K562 (cell line): ENCODE measurements around the gene FUBP3. TPM values are rescaled to one million over a fixed set of nuclear protein-coding genes. Genes with fewer than 3 reads are reported as not detected.

ENCODE experiments used
- CBFA2T2 ChIP-seq: fragments of 450-650 bp; conservative IDR thresholded peaks from 2 replicates; pipeline ENCODE4 v1.6.1; 2017; ENCODE audit warnings: mild to moderate bottlenecking
- CBFB ChIP-seq: sonication (generic); formaldehyde crosslinking; IDR thresholded peaks from 2 replicates; pipeline ENCODE4 v1.4.0; 2020; ENCODE audit warnings: mild to moderate bottlenecking, missing genetic modification reagents
- CSDE1 ChIP-seq, 2 experiments: fragments of 450-650 bp; IDR thresholded peaks; 2 replicates each; pipeline ENCODE4 v1.6.1; 2016; ENCODE audit warnings: mild to moderate bottlenecking in 1 of 2
- E2F3 ChIP-seq: fragments of 250-450 bp; sonication (Bioruptor Pico); IDR thresholded peaks from 2 replicates; pipeline ENCODE4 v1.4.0; 2020; ENCODE audit warnings: mild to moderate bottlenecking
- ETS1 ChIP-seq: conservative IDR thresholded peaks from 2 replicates; pipeline ENCODE4 v1.6.1; 2011; ENCODE audit warnings: low read depth, mild to moderate bottlenecking, low read length; ENCODE audit not compliant: control insufficient read depth
- MCM3 ChIP-seq: fragments of 450-650 bp; IDR thresholded peaks from 2 replicates; pipeline ENCODE4 v1.6.1; 2016
- RBBP5 ChIP-seq: fragments of 200-600 bp; sonication (generic); IDR thresholded peaks from 2 replicates; pipeline ENCODE4 v1.6.1; 2012; ENCODE audit warnings: borderline replicate concordance, mild to moderate bottlenecking, low read length, control low read depth, inconsistent platforms; ENCODE audit not compliant: insufficient read depth, poor library complexity, severe bottlenecking
- RFX1 ChIP-seq: fragments of 450-650 bp; IDR thresholded peaks from 2 replicates; pipeline ENCODE4 v1.6.1; 2016; ENCODE audit warnings: mild to moderate bottlenecking, moderate library complexity
- SAP30 ChIP-seq: fragments of 200-600 bp; sonication (generic); IDR thresholded peaks from 2 replicates; pipeline ENCODE4 v1.6.1; 2012; ENCODE audit warnings: borderline replicate concordance, low read depth, mild to moderate bottlenecking, moderate library complexity, low read length, control low read depth, inconsistent platforms; ENCODE audit not compliant: insufficient read depth, poor library complexity, severe bottlenecking
- STAT5A ChIP-seq: IDR thresholded peaks from 2 replicates; pipeline ENCODE4 v1.6.1; 2012; ENCODE audit warnings: low read length, inconsistent platforms, borderline replicate concordance
- ZFPM2 ChIP-seq: fragments of 250-450 bp; sonication (Bioruptor Pico); IDR thresholded peaks from 2 replicates; pipeline ENCODE4 v1.5.1; 2022; ENCODE audit warnings: mild to moderate bottlenecking
- ZNF175 ChIP-seq: fragments of 200-800 bp; sonication (Bioruptor generic); IDR thresholded peaks from 2 replicates; pipeline ENCODE4 v1.6.1; 2016; ENCODE audit warnings: low read depth, mild to moderate bottlenecking, missing genetic modification characterization, missing compliant biosample characterization
- ZNF277 ChIP-seq: fragments of 250-450 bp; sonication (Bioruptor Pico); IDR thresholded peaks from 2 replicates; pipeline ENCODE4 v1.8.0; 2022; ENCODE audit warnings: inconsistent platforms, mild to moderate bottlenecking, moderate library complexity, borderline replicate concordance
- polyA plus RNA-seq, 8 experiments: library from polyadenylated mRNA; depleted of rRNA in 4 of 8; stranded (reverse) in 5 of 8; unstranded in 3 of 8; fragments of >200 nt; fragmentation: Nextera tagmentation in 2 of 8; fragmentation: Illumina TruSeq in 1 of 8; extraction: Ambion mirVana in 2 of 8; extraction: Trizol in 1 of 8; gene quantifications; 2 replicates each; pipeline versions ENCODE4 v1.2.1 to v1.2.3, GENCODE V29; 2011 to 2014; ENCODE audit warnings: inconsistent platforms in 1 of 8, missing spikeins in 1 of 8
- total RNA-seq, 7 experiments: library from RNA; depleted of rRNA in 6 of 7; stranded (reverse); fragments of >200 nt in 6 of 7; fragmentation: Illumina TruSeq in 2 of 7; extraction: Trizol in 2 of 7; gene quantifications; 2 replicates each; pipeline versions ENCODE4 v1.2.1 to v1.2.3, GENCODE V29; 2011 to 2021; ENCODE audit warnings: low replicate concordance in 1 of 7
- TF ChIP-seq, protein P1 (sequence below): fragments of 450-650 bp; IDR thresholded peaks from 2 replicates; pipeline ENCODE4 v1.6.1; 2014; ENCODE audit warnings: low read depth, mild to moderate bottlenecking, moderate library complexity, borderline replicate concordance
- TF ChIP-seq, protein P2 (sequence below), 2 experiments: fragments of 150-350 bp in 1 of 2; IDR thresholded peaks; 2 replicates each; pipeline ENCODE4 v1.6.1; 2012 to 2016; ENCODE audit warnings: low read depth in 2 of 2, low read length in 2 of 2, mild to moderate bottlenecking in 1 of 2, moderate library complexity in 1 of 2
- TF ChIP-seq, protein P3 (sequence below), 2 experiments: IDR thresholded peaks in 1 of 2; conservative IDR thresholded peaks in 1 of 2; 2 replicates each; pipeline ENCODE4 v1.6.1; 2016; ENCODE audit warnings: low read depth in 2 of 2, mild to moderate bottlenecking in 1 of 2, missing compliant biosample characterization in 1 of 2, missing genetic modification characterization in 1 of 2, moderate library complexity in 1 of 2

The FUBP3 gene
- total and polyA plus RNA-seq, 9 of the 15 experiments (the other 6 are each of a cell fraction or from before 2014, with no cell fraction given): 3.0 to 64.0 (median 48.1) TPM

DNA sequence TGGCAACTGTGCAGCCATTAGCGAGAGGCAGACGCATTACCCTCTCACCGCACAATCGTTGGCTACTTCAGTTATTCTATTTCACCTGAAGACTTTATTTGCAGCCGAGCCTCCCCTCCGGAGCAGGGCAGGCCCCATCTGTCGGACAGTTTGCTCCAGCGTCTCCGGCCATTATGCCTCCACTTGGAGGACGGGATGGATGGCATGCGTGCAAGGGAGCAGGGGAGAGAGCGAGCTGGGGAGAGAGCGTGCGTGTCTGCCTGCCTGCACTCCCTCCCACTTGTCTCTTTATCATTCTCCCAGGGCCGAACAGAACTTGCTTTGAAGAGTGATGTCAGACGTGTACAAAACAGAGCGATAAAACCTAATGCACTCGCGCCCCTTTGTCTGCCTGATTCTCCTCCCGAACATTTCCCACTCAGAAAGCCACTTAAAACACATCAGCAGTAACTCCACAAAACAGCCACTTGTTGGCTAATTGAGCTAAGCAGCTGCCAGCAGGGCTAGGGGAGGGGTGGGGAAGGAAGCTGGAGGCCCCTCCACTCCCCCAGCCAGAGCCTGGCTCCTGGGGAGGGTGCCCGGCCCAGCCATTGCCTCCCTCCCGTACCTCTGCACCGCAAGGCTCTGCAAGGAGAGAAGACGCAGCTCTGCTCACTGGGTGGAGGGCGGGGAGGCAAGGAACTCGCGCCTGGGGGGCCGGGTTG, 43.4 kb upstream of the FUBP3 start (continued):
- TF ChIP-seq, protein P1, sequence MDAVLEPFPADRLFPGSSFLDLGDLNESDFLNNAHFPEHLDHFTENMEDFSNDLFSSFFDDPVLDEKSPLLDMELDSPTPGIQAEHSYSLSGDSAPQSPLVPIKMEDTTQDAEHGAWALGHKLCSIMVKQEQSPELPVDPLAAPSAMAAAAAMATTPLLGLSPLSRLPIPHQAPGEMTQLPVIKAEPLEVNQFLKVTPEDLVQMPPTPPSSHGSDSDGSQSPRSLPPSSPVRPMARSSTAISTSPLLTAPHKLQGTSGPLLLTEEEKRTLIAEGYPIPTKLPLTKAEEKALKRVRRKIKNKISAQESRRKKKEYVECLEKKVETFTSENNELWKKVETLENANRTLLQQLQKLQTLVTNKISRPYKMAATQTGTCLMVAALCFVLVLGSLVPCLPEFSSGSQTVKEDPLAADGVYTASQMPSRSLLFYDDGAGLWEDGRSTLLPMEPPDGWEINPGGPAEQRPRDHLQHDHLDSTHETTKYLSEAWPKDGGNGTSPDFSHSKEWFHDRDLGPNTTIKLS: 0 out of 2 replicates have a peak, but pooled peaks have one; percentile 43
- TF ChIP-seq MCM3 (no peak), ZNF175 (CRISPR knock-in tag) (no peak), ETS1 (no peak), E2F3 (CRISPR knock-in tag) (no peak), CBFB (no peak), STAT5A (peak; percentile 64), CBFA2T2 (peak; percentile 83), ZFPM2 (CRISPR knock-in tag) (no peak), ZNF277 (CRISPR knock-in tag) (no peak), SAP30 (no peak), RBBP5 (peak; percentile 76), RFX1 (no peak), CSDE1 (IDR thresholded peaks at IDR 0.05) (no peak)
- TF ChIP-seq, protein P2, sequence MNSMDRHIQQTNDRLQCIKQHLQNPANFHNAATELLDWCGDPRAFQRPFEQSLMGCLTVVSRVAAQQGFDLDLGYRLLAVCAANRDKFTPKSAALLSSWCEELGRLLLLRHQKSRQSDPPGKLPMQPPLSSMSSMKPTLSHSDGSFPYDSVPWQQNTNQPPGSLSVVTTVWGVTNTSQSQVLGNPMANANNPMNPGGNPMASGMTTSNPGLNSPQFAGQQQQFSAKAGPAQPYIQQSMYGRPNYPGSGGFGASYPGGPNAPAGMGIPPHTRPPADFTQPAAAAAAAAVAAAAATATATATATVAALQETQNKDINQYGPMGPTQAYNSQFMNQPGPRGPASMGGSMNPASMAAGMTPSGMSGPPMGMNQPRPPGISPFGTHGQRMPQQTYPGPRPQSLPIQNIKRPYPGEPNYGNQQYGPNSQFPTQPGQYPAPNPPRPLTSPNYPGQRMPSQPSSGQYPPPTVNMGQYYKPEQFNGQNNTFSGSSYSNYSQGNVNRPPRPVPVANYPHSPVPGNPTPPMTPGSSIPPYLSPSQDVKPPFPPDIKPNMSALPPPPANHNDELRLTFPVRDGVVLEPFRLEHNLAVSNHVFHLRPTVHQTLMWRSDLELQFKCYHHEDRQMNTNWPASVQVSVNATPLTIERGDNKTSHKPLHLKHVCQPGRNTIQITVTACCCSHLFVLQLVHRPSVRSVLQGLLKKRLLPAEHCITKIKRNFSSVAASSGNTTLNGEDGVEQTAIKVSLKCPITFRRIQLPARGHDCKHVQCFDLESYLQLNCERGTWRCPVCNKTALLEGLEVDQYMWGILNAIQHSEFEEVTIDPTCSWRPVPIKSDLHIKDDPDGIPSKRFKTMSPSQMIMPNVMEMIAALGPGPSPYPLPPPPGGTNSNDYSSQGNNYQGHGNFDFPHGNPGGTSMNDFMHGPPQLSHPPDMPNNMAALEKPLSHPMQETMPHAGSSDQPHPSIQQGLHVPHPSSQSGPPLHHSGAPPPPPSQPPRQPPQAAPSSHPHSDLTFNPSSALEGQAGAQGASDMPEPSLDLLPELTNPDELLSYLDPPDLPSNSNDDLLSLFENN (IDR thresholded peaks at IDR 0.05; ENCODE audit: low read depth in 2 of 2, low read length in 2 of 2): no peak
- TF ChIP-seq, protein P3, sequence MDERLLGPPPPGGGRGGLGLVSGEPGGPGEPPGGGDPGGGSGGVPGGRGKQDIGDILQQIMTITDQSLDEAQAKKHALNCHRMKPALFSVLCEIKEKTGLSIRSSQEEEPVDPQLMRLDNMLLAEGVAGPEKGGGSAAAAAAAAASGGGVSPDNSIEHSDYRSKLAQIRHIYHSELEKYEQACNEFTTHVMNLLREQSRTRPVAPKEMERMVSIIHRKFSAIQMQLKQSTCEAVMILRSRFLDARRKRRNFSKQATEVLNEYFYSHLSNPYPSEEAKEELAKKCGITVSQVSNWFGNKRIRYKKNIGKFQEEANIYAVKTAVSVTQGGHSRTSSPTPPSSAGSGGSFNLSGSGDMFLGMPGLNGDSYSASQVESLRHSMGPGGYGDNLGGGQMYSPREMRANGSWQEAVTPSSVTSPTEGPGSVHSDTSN (CRISPR knock-in tag; IDR thresholded peaks at IDR 0.05; ENCODE audit: low read depth): no peak
- TF ChIP-seq, protein P3 (tag; conservative IDR thresholded peaks at IDR 0.05; ENCODE audit: low read depth): no peak
